ENCODE data around the gene AKR7A2.
A peak's percentile ranks its signal among the peaks of the same experiment; 100 is the strongest.

Gene AKR7A2

GRCh38 chr1:19317126-19317910, 5.4 kb upstream of the AKR7A2 start:
- DNase-seq (ENCODE audit: low read depth in 1 of 2, low spot score in 1 of 2), result no peak
- H3K27ac ChIP-seq (replicated peaks), result no peak overlapping the region
- no peaks in the 10 kb centered on the region for H3K27me3 ChIP-seq (ENCODE audit: insufficient read depth, poor library complexity, severe bottlenecking)
- no peak for TF ChIP-seq CTCF (IDR thresholded peaks at IDR 0.05; ENCODE audit: insufficient read depth, low read length)
- no peak for TF ChIP-seq REST (IDR thresholded peaks at IDR 0.05; ENCODE audit: insufficient replicate concordance, low read depth)
- TF ChIP-seq SPI1 (IDR thresholded peaks at IDR 0.05; ENCODE audit: borderline replicate concordance, low read depth), result no peak
- TF ChIP-seq GABPA (IDR thresholded peaks at IDR 0.05; ENCODE audit: low read depth), result no peak
- no peak for TF ChIP-seq POLR2AphosphoS5 (IDR thresholded peaks at IDR 0.05; ENCODE audit: low read depth)
- no peak overlapping the region for H3K4me3 ChIP-seq (replicated peaks; ENCODE audit: insufficient read depth, low read length)

- DNase-seq (ENCODE audit: low read depth in 1 of 2, low spot score in 1 of 2), result peak; percentile 71 to 88
- Histone ChIP-seq H3K27ac (replicated peaks) (peak overlapping the region; percentile 36), H3K4me3 (replicated peaks; ENCODE audit: insufficient read depth, low read length) (no peak overlapping the region), H3K27me3 (ENCODE audit: insufficient read depth, poor library complexity, severe bottlenecking) (no peaks in the 10 kb centered on the region)
- TF ChIP-seq SPI1 (IDR thresholded peaks at IDR 0.05; ENCODE audit: borderline replicate concordance, low read depth), result peak; percentile 97
- no peak for TF ChIP-seq REST (IDR thresholded peaks at IDR 0.05; ENCODE audit: insufficient replicate concordance, low read depth)
- TF ChIP-seq CTCF (IDR thresholded peaks at IDR 0.05; ENCODE audit: insufficient read depth, low read length), result no peak
- no peak for TF ChIP-seq GABPA (IDR thresholded peaks at IDR 0.05; ENCODE audit: low read depth)
- peak; percentile 70; the same call in 1 of the 2 replicates for TF ChIP-seq POLR2AphosphoS5 (IDR thresholded peaks at IDR 0.05; ENCODE audit: low read depth)
Measured at GRCh38 chr1:19315378-19316198, 3.6 kb upstream of the AKR7A2 start.

- Histone ChIP-seq H3K27ac (replicated peaks) (0 out of 2 replicates have a peak overlapping the region, but pooled peaks have one; percentile 7), H3K4me3 (replicated peaks; ENCODE audit: insufficient read depth, low read length) (no peak overlapping the region), H3K27me3 (ENCODE audit: insufficient read depth, poor library complexity, severe bottlenecking) (no peaks in the 10 kb centered on the region)
- TF ChIP-seq POLR2AphosphoS5 (IDR thresholded peaks at IDR 0.05; ENCODE audit: low read depth) (no peak), SPI1 (IDR thresholded peaks at IDR 0.05; ENCODE audit: borderline replicate concordance, low read depth) (peak; percentile 62; the same call in 1 of the 2 replicates)
- peak in 1 of 2 experiments; percentile 27 for DNase-seq (ENCODE audit: low read depth in 1 of 2, low spot score in 1 of 2)
Measured at GRCh38 chr1:19313961-19314882, 2.3 kb upstream of the AKR7A2 start.

All from HL-60 (cell line).